Measurements from ENCODE around the gene ERCC6.

DNA sequence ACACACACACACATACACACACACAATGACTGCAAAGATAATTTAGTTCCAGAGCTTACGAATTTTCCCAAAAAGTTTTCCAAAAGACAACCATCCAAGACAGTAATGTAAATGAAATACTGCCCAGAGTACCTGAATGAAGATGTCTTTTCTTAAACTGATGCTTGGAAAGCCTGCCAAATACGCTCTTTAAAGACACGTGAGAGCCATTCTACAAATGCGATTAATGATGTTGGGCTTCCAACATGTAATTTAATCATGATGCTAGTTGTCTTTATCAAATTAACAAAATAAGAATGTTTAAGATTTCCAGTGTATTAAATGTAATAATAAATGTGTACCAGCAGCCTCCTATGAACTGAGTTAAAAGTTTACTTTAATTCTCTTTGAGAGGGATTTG lies 11.1 kb downstream of the ERCC6 start:
- TF ChIP-seq EZH2phosphoT487 (IDR thresholded peaks at IDR 0.05; ENCODE audit: insufficient read depth, low read depth) (no peak), EZH2 (IDR thresholded peaks at IDR 0.05; ENCODE audit: insufficient read depth, poor library complexity, severe bottlenecking) (no peak)

All from GM23248 (cell line).